ENCODE data around the gene SELPLG.

DNA sequence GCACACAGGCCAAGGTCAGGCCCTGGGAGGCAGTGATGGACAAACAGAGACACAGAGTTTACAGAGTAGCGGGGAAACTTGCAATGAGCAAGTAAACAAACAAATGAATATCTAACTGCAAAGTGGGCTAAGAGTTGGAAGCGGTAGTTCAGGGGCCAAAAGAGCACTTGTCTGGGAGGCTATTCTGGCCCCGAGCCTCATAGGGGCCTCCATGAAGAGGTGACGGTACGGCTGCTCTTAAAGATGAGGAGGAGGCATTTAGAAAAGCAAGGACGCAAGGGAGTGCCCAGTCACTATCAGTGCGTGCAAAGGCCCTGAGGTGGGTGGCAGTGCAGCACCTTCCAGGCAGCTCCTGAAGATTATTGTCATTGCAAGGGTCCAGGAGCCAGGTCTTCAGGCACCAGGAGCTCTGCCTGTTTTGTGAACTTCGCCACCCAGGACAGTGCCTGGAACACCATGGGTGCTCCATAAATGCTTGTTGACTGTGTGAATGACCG is 31.4 kb downstream of the SELPLG start:
- TF ChIP-seq, protein P1, sequence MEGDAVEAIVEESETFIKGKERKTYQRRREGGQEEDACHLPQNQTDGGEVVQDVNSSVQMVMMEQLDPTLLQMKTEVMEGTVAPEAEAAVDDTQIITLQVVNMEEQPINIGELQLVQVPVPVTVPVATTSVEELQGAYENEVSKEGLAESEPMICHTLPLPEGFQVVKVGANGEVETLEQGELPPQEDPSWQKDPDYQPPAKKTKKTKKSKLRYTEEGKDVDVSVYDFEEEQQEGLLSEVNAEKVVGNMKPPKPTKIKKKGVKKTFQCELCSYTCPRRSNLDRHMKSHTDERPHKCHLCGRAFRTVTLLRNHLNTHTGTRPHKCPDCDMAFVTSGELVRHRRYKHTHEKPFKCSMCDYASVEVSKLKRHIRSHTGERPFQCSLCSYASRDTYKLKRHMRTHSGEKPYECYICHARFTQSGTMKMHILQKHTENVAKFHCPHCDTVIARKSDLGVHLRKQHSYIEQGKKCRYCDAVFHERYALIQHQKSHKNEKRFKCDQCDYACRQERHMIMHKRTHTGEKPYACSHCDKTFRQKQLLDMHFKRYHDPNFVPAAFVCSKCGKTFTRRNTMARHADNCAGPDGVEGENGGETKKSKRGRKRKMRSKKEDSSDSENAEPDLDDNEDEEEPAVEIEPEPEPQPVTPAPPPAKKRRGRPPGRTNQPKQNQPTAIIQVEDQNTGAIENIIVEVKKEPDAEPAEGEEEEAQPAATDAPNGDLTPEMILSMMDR (IDR thresholded peaks at IDR 0.05; ENCODE audit: poor library complexity), result no peak
- no peak for TF ChIP-seq EZH2phosphoT487 (IDR thresholded peaks at IDR 0.05; ENCODE audit: low read depth, severe bottlenecking, unreplicated experiment)
- TF ChIP-seq EZH2 (IDR thresholded peaks at IDR 0.05; ENCODE audit: borderline replicate concordance), result no peak

All from hepatocyte (in vitro differentiated cells).